ENCODE results near the gene C16orf96.

C16orf96 gene

GRCh38 chr16:4525634-4526277, 30.4 kb upstream of the C16orf96 start:
- DNase-seq: no peak

- no peak for DNase-seq
Observed at GRCh38 chr16:4529085-4530060, 26.8 kb upstream of the C16orf96 start.

- DNase-seq: no peak
Observed at GRCh38 chr16:4531811-4532210, 24.3 kb upstream of the C16orf96 start.

- no peak for DNase-seq
Observed at GRCh38 chr16:4532238-4532637, 23.9 kb upstream of the C16orf96 start.

GRCh38 chr16:4533490-4533889, 22.6 kb upstream of the C16orf96 start:
- no peak for DNase-seq

GRCh38 chr16:4534151-4534790, 21.9 kb upstream of the C16orf96 start:
- DNase-seq: no peak

- DNase-seq: peak; percentile 50
Observed at GRCh38 chr16:4535627-4536108, 20.5 kb upstream of the C16orf96 start.

- no peak for DNase-seq
Observed at GRCh38 chr16:4536391-4537106, 19.6 kb upstream of the C16orf96 start.

- peak; percentile 37 for DNase-seq
Observed at GRCh38 chr16:4537376-4538343, 18.5 kb upstream of the C16orf96 start.

- DNase-seq: peak; percentile 98
Observed at GRCh38 chr16:4538350-4539235, 17.5 kb upstream of the C16orf96 start, which contains the start of gene CDIP1. Gene CDIP1 (minus strand): TSS chr16:4538773. CDS start chr16:4514130, 24,643 bp downstream.

- DNase-seq: no peak
Observed at GRCh38 chr16:4539716-4540284, 16.3 kb upstream of the C16orf96 start.

- no peak for DNase-seq
Observed at GRCh38 chr16:4544473-4544872, 11.7 kb upstream of the C16orf96 start.

- DNase-seq: no peak
Observed at GRCh38 chr16:4548124-4548523, 8.0 kb upstream of the C16orf96 start.

- DNase-seq: no peak
Observed at GRCh38 chr16:4550591-4550990, 5.5 kb upstream of the C16orf96 start.

GRCh38 chr16:4552541-4552940, 3.6 kb upstream of the C16orf96 start:
- no peak for DNase-seq

GRCh38 chr16:4556580-4556979, 440 bp downstream of the C16orf96 start:
- no peak for DNase-seq

- no peak for DNase-seq
Observed at GRCh38 chr16:4557973-4558372, 1.8 kb downstream of the C16orf96 start.

GRCh38 chr16:4561596-4561995, 5.5 kb downstream of the C16orf96 start:
- no peak for DNase-seq

GRCh38 chr16:4564661-4565267, 8.6 kb downstream of the C16orf96 start:
- DNase-seq: no peak

GRCh38 chr16:4566144-4566543, 10.0 kb downstream of the C16orf96 start:
- no peak for DNase-seq

All from stimulated activated CD8-positive, alpha-beta memory T cell treated with anti-CD3 and anti-CD28 coated beads, Interleukin-4, amount 100 ng/mL, for 48 hours (primary cell).